ENCODE results near the gene GPAT3.

The GPAT3 gene

DNA sequence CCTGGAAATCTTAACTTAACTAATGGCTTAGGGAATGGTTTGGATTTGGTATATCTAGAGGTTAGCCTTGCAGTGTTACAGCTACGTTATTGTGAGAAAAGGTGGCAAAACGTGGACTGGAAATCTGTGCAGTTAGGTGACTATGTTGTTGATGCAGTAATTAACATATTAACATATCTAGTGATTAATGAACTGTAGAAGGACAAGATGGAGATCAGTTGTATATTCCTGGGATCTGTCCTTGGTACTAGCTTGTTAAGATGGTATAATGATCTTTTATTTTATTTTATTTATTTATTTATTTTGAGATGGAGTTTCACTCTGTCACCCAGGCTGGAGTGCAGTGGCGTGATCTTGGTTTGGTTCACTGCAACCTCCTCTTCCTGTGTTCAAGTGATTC is 36.9 kb downstream of the GPAT3 start:
- TF ChIP-seq GATA3 (IDR thresholded peaks at IDR 0.05; ENCODE audit: low read depth, low read length) (no peak), GATA2 (IDR thresholded peaks at IDR 0.05; ENCODE audit: low read depth, low read length) (no peak)

DNA sequence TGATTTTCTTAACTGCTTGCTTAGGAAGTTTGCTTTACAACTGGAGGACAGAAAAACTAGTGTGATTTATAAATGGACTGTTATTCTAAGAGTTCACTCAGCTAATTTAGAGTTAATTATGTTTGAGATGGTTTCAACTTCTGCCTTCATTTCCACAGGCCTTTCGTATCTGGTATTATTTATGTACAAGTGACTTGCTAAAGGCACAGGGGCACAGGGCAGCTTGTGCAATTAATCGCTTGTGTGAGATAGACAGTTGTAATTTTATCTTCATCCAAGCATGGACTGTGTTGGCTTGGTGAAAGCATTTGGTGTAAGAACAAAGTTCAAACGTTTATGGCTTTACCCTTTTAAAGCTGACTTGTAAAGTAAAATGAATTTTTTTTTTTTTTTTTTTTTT is 38.3 kb downstream of the GPAT3 start:
- TF ChIP-seq GATA3 (IDR thresholded peaks at IDR 0.05; ENCODE audit: low read depth, low read length) (no peak), GATA2 (IDR thresholded peaks at IDR 0.05; ENCODE audit: low read depth, low read length) (no peak)

DNA sequence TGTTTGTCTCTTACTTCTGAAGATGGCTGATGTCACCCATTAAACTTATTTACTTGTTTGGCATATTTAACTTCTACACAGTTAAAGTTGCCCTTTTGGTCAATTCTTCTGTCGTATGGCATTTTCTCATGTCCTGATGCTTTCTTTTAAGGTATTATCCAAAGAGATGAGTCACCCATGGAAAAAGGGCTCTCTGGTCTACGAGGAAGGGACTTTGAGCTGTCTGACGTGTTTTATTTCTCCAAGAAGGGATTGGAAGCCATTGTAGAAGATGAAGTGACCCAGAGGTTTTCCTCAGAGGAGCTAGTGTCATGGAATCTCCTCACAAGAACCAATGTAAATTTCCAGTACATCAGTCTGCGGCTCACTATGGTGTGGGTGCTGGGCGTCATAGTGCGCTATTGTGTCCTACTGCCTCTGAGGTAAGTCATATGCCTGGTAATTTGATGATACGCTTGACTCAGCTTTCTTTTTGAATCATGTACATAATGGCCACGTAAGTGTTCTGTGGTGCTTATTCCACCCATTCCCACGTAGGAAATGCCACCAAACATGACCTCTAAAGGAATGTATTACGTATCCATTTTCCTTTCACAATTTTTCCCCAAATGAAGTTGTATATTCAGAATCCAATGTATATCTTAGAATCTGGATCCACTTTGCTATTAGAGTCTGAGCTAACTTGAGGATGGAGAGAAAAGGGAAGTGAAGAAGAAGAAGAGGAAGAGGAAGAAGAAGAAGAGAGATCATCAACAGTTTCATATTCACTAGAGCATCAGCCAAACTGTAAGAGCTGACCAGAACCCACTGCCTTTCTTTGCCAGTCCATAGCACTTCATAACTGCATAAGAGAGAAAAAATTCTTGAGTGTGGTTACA is 45.7 kb downstream of the GPAT3 start:
- TF ChIP-seq GATA2 (IDR thresholded peaks at IDR 0.05; ENCODE audit: low read depth, low read length) = no peak
- no peak for TF ChIP-seq GATA3 (IDR thresholded peaks at IDR 0.05; ENCODE audit: low read depth, low read length)

DNA sequence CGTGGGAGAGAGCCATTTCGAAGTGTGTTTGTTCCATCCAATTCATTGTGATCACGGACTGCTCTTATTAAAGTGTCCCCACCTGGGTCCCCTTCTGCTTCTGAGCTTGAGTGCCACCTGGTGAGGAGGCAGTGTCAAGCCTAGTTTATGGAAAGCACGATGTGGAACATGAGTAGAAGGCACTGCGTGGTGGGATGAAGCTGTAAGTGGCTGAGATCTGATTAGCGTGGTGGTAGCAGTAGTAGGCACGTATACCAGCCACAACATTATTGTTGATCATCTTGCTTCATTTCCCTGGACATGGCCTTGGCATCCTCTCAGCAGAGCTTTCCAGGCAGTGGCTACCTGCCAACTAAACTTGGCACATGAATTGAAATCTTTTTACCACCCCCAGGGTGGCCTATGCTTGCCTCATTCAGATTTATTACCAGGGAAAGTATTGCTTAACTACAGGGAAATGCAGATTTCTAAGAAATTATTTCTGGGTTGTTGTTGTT is 46.4 kb downstream of the GPAT3 start:
- TF ChIP-seq GATA3 (IDR thresholded peaks at IDR 0.05; ENCODE audit: low read depth, low read length) (no peak), GATA2 (IDR thresholded peaks at IDR 0.05; ENCODE audit: low read depth, low read length) (no peak)

DNA sequence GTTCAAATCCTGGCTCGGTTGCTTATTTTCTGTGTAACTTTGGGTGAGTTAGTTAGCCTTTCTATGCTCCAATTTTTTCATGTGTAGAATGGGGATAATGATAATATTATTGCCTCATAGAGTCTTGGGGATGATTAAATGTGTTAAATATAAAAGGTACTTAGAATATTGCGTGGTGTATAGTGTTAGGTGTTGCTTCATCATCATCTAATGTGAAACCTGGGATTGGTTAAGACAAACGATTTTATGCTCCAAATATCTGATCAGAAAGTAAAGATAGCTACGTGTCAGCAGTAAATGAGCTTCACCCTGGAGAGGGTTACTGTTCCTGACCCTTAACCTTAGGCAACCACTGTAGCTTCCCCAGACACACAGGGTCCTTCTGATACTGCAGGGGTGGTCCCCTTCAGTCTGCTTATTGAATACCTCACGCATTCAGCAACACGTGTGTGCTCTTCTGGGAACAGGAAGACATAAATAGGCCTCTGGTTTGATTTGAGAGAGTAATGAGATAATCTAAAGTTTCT is 50.1 kb downstream of the GPAT3 start:
- TF ChIP-seq GATA2 (IDR thresholded peaks at IDR 0.05; ENCODE audit: low read depth, low read length) (no peak), GATA3 (IDR thresholded peaks at IDR 0.05; ENCODE audit: low read depth, low read length) (no peak)

DNA sequence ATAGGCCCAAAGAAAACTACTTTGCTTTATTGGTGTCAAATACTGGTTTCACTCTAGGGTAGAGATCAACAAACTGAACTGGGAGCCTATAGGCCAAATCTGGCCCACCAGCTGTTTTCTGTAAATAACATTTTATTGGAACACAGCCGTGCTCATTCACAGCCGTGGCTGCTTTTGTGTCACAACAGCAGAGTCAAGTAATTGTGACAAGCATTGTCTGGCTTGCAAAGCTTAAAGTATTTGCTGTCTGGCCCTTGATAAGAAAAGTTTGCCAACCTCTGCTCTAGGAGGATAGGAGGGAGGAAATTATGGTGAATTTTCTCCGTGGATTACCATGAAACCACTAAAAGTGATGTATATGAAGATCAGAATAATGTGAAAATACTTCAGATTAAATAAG is 53.4 kb downstream of the GPAT3 start:
- TF ChIP-seq GATA3 (IDR thresholded peaks at IDR 0.05; ENCODE audit: low read depth, low read length) (no peak), GATA2 (IDR thresholded peaks at IDR 0.05; ENCODE audit: low read depth, low read length) (no peak)

DNA sequence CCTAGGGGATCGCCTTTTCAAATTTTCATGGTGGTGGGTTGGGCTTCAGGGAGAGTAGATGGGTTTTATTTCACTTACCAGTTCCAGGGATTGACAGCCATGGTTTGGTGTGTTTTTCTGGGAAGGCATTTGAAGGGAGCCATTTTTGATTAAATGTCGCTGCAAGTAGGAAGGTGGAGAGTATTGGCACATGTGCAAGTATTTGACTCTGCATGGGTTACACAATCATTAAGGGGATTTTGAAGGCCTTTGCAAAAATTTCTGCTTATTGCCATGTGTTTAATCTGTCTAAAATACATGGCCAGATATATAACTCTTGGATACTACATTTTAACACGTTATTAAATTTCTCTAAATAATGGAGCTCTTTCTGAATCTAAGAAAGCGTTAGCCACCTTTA is 55.1 kb downstream of the GPAT3 start:
- TF ChIP-seq GATA2 (IDR thresholded peaks at IDR 0.05; ENCODE audit: low read depth, low read length) = no peak
- no peak for TF ChIP-seq GATA3 (IDR thresholded peaks at IDR 0.05; ENCODE audit: low read depth, low read length)

DNA sequence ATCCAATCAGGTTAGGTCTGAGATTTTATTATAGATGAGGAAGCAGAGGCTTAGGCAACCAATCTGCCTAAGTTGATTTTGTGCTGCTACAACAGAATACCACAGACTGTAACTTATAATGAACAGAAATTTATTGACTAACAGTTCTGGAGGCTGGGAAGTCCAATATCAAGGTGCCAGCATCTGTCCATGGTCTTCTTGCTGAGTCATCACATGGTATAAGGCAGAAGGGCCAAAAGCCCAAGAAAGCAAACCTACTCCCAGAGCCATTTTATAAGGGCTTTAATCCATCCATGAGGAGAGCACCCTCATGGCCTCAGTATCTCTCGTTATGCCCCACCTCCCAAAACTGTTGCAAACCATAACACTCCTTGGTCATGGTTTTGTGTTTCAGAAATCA is 55.8 kb downstream of the GPAT3 start:
- TF ChIP-seq GATA3 (IDR thresholded peaks at IDR 0.05; ENCODE audit: low read depth, low read length) (no peak), GATA2 (IDR thresholded peaks at IDR 0.05; ENCODE audit: low read depth, low read length) (no peak)

DNA sequence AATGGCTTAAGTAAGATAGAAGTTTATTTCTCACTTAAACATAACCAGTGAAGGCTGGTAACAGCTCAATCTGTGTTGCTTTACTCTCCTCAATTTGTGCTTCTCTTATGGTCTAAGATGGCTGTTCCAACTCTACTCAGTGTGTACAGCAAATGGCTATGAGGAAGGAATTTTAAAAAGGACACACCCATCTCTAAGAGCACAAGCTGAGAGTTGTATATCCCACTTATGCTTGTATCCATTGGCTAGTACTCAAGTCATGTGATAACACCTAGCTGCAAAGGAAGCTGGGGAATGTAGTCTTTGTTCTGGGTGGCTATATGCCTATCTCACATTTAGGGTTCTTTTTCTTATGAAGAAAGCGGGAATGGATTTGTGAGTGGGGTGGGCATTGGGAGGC is 63.3 kb downstream of the GPAT3 start:
- no peak for TF ChIP-seq GATA2 (IDR thresholded peaks at IDR 0.05; ENCODE audit: low read depth, low read length)
- no peak for TF ChIP-seq GATA3 (IDR thresholded peaks at IDR 0.05; ENCODE audit: low read depth, low read length)

DNA sequence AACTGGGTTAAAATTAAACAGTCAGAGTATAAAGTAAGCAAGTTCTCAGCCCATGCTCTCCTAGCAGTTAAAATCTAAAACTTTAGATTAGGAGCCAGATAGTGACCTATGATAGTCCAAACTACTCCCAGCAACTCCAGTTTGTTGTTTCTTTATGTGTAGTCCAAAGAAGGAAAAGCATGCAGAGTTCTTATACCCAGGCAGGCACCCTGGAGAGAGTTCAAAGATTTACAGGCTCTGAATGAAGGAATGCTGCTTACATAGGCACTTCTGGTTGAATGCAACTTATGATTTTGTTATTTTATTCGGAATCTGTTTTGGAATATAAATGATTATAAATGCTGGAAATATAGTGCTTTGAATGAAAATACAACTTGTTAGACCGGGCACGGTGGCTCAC is 67.2 kb downstream of the GPAT3 start:
- TF ChIP-seq GATA3 (IDR thresholded peaks at IDR 0.05; ENCODE audit: low read depth, low read length) = no peak
- no peak for TF ChIP-seq GATA2 (IDR thresholded peaks at IDR 0.05; ENCODE audit: low read depth, low read length)

DNA sequence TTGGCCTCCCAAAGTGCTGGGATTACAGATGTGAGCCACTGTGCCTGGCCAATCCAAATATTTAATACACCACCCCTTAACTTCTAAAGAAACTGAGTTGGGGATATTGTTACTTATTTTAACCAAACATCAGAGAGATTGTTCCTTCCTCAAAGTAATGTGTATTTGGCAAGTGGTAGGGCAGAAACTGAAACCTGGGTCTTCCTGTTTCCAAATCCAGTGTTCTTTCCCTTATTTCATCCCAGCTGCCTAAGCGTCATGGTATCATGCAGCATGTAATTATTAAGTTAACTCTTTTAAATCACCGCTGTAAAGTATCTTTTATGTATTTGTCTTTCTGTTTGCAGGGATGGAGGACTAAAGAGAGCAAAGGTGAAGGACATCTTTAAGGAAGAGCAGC is 68.4 kb downstream of the GPAT3 start:
- TF ChIP-seq GATA2 (IDR thresholded peaks at IDR 0.05; ENCODE audit: low read depth, low read length) (no peak), GATA3 (IDR thresholded peaks at IDR 0.05; ENCODE audit: low read depth, low read length) (no peak)

DNA sequence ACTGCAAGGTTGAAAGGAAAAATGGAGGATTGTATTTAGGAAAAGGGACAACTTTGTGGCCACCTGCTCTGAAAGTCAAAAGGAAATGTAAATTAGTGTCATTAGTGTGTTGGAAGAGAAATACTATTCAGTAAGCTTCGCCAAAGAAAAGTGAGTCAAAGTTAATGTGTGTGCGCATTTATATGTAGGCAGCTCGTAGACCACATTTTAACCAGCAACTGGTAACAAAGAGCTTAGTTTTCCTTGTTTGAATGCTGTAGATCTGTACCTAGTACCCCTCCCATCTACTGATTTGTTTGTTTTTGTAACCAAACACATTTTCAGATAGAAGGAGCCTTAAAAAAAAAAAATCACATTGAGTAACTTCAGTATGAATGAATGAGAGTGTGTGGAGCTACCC is 69.3 kb downstream of the GPAT3 start:
- no peak for TF ChIP-seq GATA2 (IDR thresholded peaks at IDR 0.05; ENCODE audit: low read depth, low read length)
- TF ChIP-seq GATA3 (IDR thresholded peaks at IDR 0.05; ENCODE audit: low read depth, low read length) = no peak

DNA sequence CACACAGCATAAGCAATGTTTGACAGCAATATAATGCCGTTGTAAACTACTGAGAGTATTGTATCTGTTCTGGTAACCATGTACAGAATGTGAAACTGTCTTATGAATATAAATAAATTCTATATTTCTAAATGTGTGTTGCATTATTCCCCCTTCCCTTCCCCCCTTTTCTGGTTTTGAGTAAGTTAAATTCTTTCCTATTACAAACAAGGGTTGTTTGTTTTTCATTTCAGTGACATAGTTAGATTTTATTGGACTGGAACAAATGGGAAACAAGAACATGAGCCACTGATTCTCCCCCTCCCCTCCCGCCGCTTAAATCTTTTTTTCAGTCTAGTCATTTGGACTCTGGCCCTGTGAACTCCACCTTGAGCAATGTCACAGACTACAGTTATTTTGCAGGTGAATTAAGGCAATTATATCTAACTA is 69.8 kb downstream of the GPAT3 start:
- TF ChIP-seq GATA3 (IDR thresholded peaks at IDR 0.05; ENCODE audit: low read depth, low read length) (no peak), GATA2 (IDR thresholded peaks at IDR 0.05; ENCODE audit: low read depth, low read length) (no peak)

DNA sequence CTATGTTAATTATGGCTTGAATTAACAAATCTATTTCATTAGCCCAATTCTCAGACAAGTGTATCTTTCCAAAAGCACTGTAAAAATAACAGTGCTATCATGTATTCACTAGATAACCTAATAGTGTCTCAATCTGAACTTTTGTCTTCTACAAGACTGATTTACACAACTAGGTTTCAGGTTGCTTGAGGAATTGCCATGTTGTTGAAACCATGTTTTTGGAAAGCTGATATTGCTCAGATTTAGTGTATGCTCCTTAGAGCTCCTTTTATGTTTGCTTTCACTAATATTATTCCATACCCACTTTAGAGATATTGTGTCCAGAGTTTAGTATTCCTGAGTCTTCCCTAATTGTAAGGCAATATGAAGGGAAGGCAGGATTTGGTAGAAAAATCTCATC is 70.6 kb downstream of the GPAT3 start:
- TF ChIP-seq GATA2 (IDR thresholded peaks at IDR 0.05; ENCODE audit: low read depth, low read length) = no peak
- TF ChIP-seq GATA3 (IDR thresholded peaks at IDR 0.05; ENCODE audit: low read depth, low read length) = no peak

DNA sequence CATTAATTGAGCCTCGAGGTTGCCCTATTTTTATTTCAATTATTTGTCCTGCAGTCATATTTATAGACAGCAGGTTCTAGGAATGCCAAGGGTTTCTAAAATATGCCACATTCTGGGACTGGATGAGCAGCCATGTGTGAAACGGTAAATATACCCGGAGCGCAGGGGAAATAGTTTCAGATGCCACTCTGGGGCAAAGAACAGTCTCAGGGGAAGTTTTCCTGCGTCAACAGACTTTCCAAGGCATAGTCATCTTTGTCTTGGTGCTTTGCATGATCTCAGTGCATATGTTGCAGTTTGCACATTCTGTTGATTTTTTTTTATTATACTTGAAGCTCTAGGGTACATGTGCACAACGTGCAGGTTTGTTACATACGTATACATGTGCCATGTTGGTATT is 71.0 kb downstream of the GPAT3 start:
- TF ChIP-seq GATA3 (IDR thresholded peaks at IDR 0.05; ENCODE audit: low read depth, low read length) = no peak
- no peak for TF ChIP-seq GATA2 (IDR thresholded peaks at IDR 0.05; ENCODE audit: low read depth, low read length)

Measured in SH-SY5Y (cell line).